HepG2 (cell line): ENCODE results near the gene ZKSCAN5. TPM values are rescaled to one million over a fixed set of nuclear protein-coding genes. Genes with fewer than 3 reads are reported as not detected.

Experiments used
- ATAC-seq: fragments of 200-7000 bp; cut with Tn5 transposase; 3 replicates; pipeline ENCODE4 v1.9.1; 2020; ENCODE audit warnings: mild to moderate bottlenecking, moderate library complexity
- BruUV-seq: library from RNA; stranded (reverse); fragments of 400-500 nt; replicated peaks from 2 replicates; lab custom pipeline; 2021; lab: Mats Ljungman, UMichigan
- CTCF ChIA-PET: fragments of 300-600 bp; formaldehyde crosslinking; extraction: SDS; loops from one replicate; lab custom pipeline; 2021; ENCODE audit warnings: low total read pairs, inconsistent platforms, low intra/inter-chr PET ratio; lab: Yijun Ruan, JAX
- POLR2A ChIA-PET: fragments of 350-600 bp; sonication (Branson Sonifier 250); formaldehyde crosslinking; loops from one replicate; lab custom pipeline; 2020; ENCODE audit warnings: antibody characterized with exemption, inconsistent platforms; lab: Yijun Ruan, JAX
- DNase-seq: peaks from one replicate; pipeline ENCODE4 v3.0.0-alpha.2; 2015; ENCODE audit warnings: low spot score
- FAIRE-seq: peaks from 3 replicates; lab custom pipeline; 2011; peaks lifted over from hg19 to GRCh38; lab: Jason Lieb, UNC
- H2AFZ ChIP-seq: one replicate; pipeline ENCODE4 v1.6.1; 2011; ENCODE audit warnings: low read length, inconsistent platforms
- H3K27ac ChIP-seq: fragments of 300-600 bp; 3 replicates; pipeline ENCODE4 v1.8.0; 2011; ENCODE audit warnings: mixed run types, mild to moderate bottlenecking, mixed read lengths, low read length, inconsistent platforms; ENCODE audit not compliant: insufficient read depth; ENCODE audit errors: extremely low read length
- H3K27me3 ChIP-seq, 2 experiments: fragments of 200-600 bp in 1 of 2; 2 replicates in 1 of 2; 3 replicates in 1 of 2; pipeline versions ENCODE4 v1.6.0 to v1.8.0; 2011; ENCODE audit warnings: low read length in 2 of 2, mild to moderate bottlenecking in 2 of 2, moderate library complexity in 2 of 2, inconsistent platforms in 1 of 2; ENCODE audit not compliant: insufficient read depth in 2 of 2, control insufficient read depth in 1 of 2
- H3K36me3 ChIP-seq, 2 experiments: fragments of 200-600 bp in 1 of 2; replicated peaks in 1 of 2; 2 replicates in 1 of 2; 3 replicates in 1 of 2; pipeline versions ENCODE4 v1.5.1 to v1.8.0; 2011; ENCODE audit warnings: low read length in 2 of 2, inconsistent platforms in 1 of 2; ENCODE audit not compliant: insufficient read depth in 2 of 2, control insufficient read depth in 1 of 2
- H3K4me1 ChIP-seq: 2 replicates; pipeline ENCODE4 v1.5.1; 2012; ENCODE audit warnings: low read length, inconsistent platforms; ENCODE audit not compliant: insufficient read depth
- H3K4me2 ChIP-seq: 2 replicates; pipeline ENCODE4 v1.6.0; 2011; ENCODE audit warnings: low read depth, low read length, inconsistent platforms
- H3K4me3 ChIP-seq, 3 experiments: fragments of 200-600 bp in 1 of 3; sonication (generic), shearing (Covaris generic) in 1 of 3; replicated peaks in 1 of 3; 2 replicates each; pipeline ENCODE4 v1.5.1; 2011 to 2016; ENCODE audit warnings: low read length in 3 of 3, inconsistent platforms in 2 of 3, low read depth in 2 of 3, mild to moderate bottlenecking in 2 of 3, control low read depth in 1 of 3, mixed read lengths in 1 of 3; ENCODE audit not compliant: insufficient read depth in 1 of 3
- H3K79me2 ChIP-seq: one replicate; pipeline ENCODE4 v1.6.1; 2011; ENCODE audit warnings: low read length, inconsistent platforms; ENCODE audit not compliant: insufficient read depth
- H3K9ac ChIP-seq: 2 replicates; pipeline ENCODE4 v1.6.0; 2011; ENCODE audit warnings: mild to moderate bottlenecking, low read depth, low read length, inconsistent platforms; ENCODE audit not compliant: insufficient read depth
- H3K9me3 ChIP-seq: 2 replicates; pipeline ENCODE4 v1.5.1; 2012; ENCODE audit warnings: mild to moderate bottlenecking, low read length
- H4K20me1 ChIP-seq: 2 replicates; pipeline ENCODE4 v1.6.0; 2011; ENCODE audit warnings: inconsistent platforms, mild to moderate bottlenecking, low read length, moderate library complexity; ENCODE audit not compliant: insufficient read depth
- CTCF ChIP-seq: sonication (generic); formaldehyde crosslinking; IDR thresholded peaks from 2 replicates; pipeline ENCODE4 v1.5.0; 2020; ENCODE audit warnings: mild to moderate bottlenecking, missing genetic modification reagents, moderate library complexity
- NR2F6 ChIP-seq, 2 experiments: IDR thresholded peaks; 2 replicates each; pipeline ENCODE4 v1.6.1; 2016; ENCODE audit warnings: antibody characterized with exemption in 1 of 2, mild to moderate bottlenecking in 1 of 2
- POGK ChIP-seq: sonication (generic); formaldehyde crosslinking; conservative IDR thresholded peaks from 2 replicates; pipeline ENCODE4 v1.8.0; 2022; ENCODE audit warnings: mild to moderate bottlenecking, moderate library complexity, missing genetic modification reagents
- RAD21 ChIP-seq: fragments of 450-650 bp; formaldehyde crosslinking; IDR thresholded peaks from 2 replicates; pipeline ENCODE4 v1.5.0; 2020; ENCODE audit warnings: mild to moderate bottlenecking
- SMC3 ChIP-seq: IDR thresholded peaks from 2 replicates; pipeline ENCODE4 v1.6.1; 2011; ENCODE audit warnings: low read length, improper control_type of control experiment
- STAG1 ChIP-seq: sonication (generic); formaldehyde crosslinking; IDR thresholded peaks from 2 replicates; pipeline ENCODE4 v1.4.0; 2020; ENCODE audit warnings: missing genetic modification reagents
- ZNF33B ChIP-seq: sonication (generic); formaldehyde crosslinking; IDR thresholded peaks from 2 replicates; pipeline ENCODE4 v1.5.1; 2020; ENCODE audit warnings: mild to moderate bottlenecking, missing genetic modification reagents
- WGBS: methylation state at CpG from one replicate; pipeline ENCODE4 v1.1.6; 2017; ENCODE audit warnings: low lambda C conversion rate; 5-methylcytosine and 5-hydroxymethylcytosine counted together
- in situ Hi-C: cut with HindIII; loops from 2 replicates; pipeline ENCODE4 v1.10.0; 2017; ENCODE audit warnings: low pct_unique_long_range_greater_than_20kb; ENCODE audit not compliant: extremely low pct_ligation_motif_present
- intact Hi-C: fragments of 100-400 bp; cut with micrococcal nuclease; formaldehyde crosslinking; loops from one replicate; pipeline ENCODE4 v1.10.0; 2022; ENCODE audit not compliant: unreplicated experiment
- polyA plus RNA-seq, 8 experiments: library from polyadenylated mRNA; depleted of rRNA in 3 of 8; stranded (reverse) in 7 of 8; unstranded in 1 of 8; fragments of >200 nt; fragmentation: Illumina TruSeq in 4 of 8; extraction: Trizol in 4 of 8; gene quantifications; 2 replicates each; pipeline versions ENCODE4 v1.2.1 to v1.2.3, GENCODE V29; 2011 to 2016; ENCODE audit warnings: low read depth in 4 of 8, missing spikeins in 1 of 8, mixed read lengths in 1 of 8; ENCODE audit not compliant: insufficient read depth in 1 of 8
- total RNA-seq, 5 experiments: library from RNA; depleted of rRNA; stranded (reverse); fragments of >200 nt; fragmentation: Illumina TruSeq; extraction: Trizol; gene quantifications; 2 replicates each; pipeline ENCODE4 v1.2.3, GENCODE V29; 2016; ENCODE audit warnings: low read depth in 1 of 5

Gene ZKSCAN5
- total and polyA plus RNA-seq, 2 of the 13 experiments (the other 11 are each of a cell fraction or from before 2014, with no cell fraction given), result 5.5 to 11.7 TPM

- ChIA-PET CTCF (interaction anchor here (0.8 to 1.3 kb wide), 2 partner anchors 76 to 464 kb away, joined by 3 to 4 read pairs; no protein-coding TSS in a partner anchor), POLR2A (interaction anchor here (0.9 kb wide), 1 partner anchor 33 kb away, joined by 3 read pairs; the partner anchor contains the start of gene ZNF655)
- Histone ChIP-seq H3K4me3 (no peak overlapping the region), H4K20me1 (no peaks in the 10 kb centered on the region), H2AFZ (no peak overlapping the region), H3K9me3 (no peaks in the 10 kb centered on the region), H3K4me2 (no peak overlapping the region), H3K36me3 (peaks cover 11 to 46% of the 10 kb centered on the region in 2 experiments), H3K27ac (no peak overlapping the region), H3K9ac (no peak overlapping the region), H3K4me1 (no peaks in the 10 kb centered on the region), H3K79me2 (no peaks in the 10 kb centered on the region), H3K27me3 (no peaks in the 10 kb centered on the region)
- FAIRE-seq (no peak), ATAC-seq (peak; percentile 78), DNase-seq (no peak)
- WGBS, result 92% methylated on average over 21 of the region's 21 CpGs
- in situ Hi-C loops, result no loop called here
- no TSS peak for BruUV-seq
- intact Hi-C loops, result loop anchor here (5.0 kb wide), 1 partner anchor 1189 kb away; no protein-coding TSS in a partner anchor
- peak; percentile 79 for TF ChIP-seq STAG1
- peak; percentile 71 for TF ChIP-seq CTCF (CRISPR knock-in tag)
- peak; percentile 42; the same call in 1 of the 2 replicates for TF ChIP-seq SMC3
- no peak for TF ChIP-seq POGK
- 0 out of 2 replicates have a peak, but pooled peaks have one; percentile 18 for TF ChIP-seq NR2F6 (IDR thresholded peaks at IDR 0.05)
- TF ChIP-seq NR2F6 (CRISPR knock-in tag; IDR thresholded peaks at IDR 0.05), result no peak
- 0 out of 2 replicates have a peak, but pooled peaks have one; percentile 29 for TF ChIP-seq RAD21 (CRISPR knock-in tag)
- no peak for TF ChIP-seq ZNF33B
Observed at GRCh38 chr7:99525713-99526440, 21.4 kb downstream of the ZKSCAN5 start.
